Activated T-helper 1 cell treated with anti-CD3 and anti-CD28 coated beads, Interleukin-12 subunit alpha, Interleukin-12 subunit beta, Interleukin-2, Interleukin-4 antibody, amounts not matched to agents 30 ng/mL and 10 ng/mL and 1 ng/mL, durations not matched to agents 14 hours and 24 hours and 36 hours (primary cell): ENCODE results near the gene VDR. TPM values are rescaled to one million over a fixed set of nuclear protein-coding genes. Genes with fewer than 3 reads are reported as not detected.

Experiments used
- DNase-seq: peaks from one replicate; pipeline ENCODE4 v3.0.0; 2021; ENCODE audit warnings: low spot score
- H3K27ac Mint-ChIP-seq: one replicate; pipeline ENCODE4 v1.8.0; 2021; ENCODE audit warnings: mild to moderate bottlenecking, mixed read lengths
- H3K27me3 Mint-ChIP-seq: one replicate; pipeline ENCODE4 v1.8.0; 2022; ENCODE audit warnings: mild to moderate bottlenecking, moderate library complexity, mixed read lengths; ENCODE audit not compliant: insufficient read depth
- H3K36me3 Mint-ChIP-seq: one replicate; pipeline ENCODE4 v1.8.0; 2021; ENCODE audit warnings: low read depth, mixed read lengths
- H3K4me1 Mint-ChIP-seq: one replicate; pipeline ENCODE4 v1.8.0; 2021; ENCODE audit warnings: low read depth, mixed read lengths
- H3K4me3 Mint-ChIP-seq: one replicate; pipeline ENCODE4 v1.8.0; 2021; ENCODE audit warnings: mild to moderate bottlenecking, moderate library complexity, mixed read lengths
- H3K9me3 Mint-ChIP-seq: one replicate; pipeline ENCODE4 v1.8.0; 2021; ENCODE audit warnings: mixed read lengths
- intact Hi-C: fragments of 100-400 bp; cut with micrococcal nuclease; formaldehyde crosslinking; loops from one replicate; pipeline ENCODE4 v1.15.1; 2024
- total RNA-seq: library from RNA; stranded (reverse); gene quantifications from 2 replicates; pipeline ENCODE4 v1.2.3, GENCODE V29; 2022

VDR gene
- total RNA-seq, 1 donor from 2014 or later = 318 TPM

- Mint-ChIP-seq H3K27me3 (peaks cover 47% of the 10 kb centered on the region), H3K36me3 (no peaks in the 10 kb centered on the region), H3K4me1 (no peaks in the 10 kb centered on the region), H3K9me3 (peaks cover 4% of the 10 kb centered on the region), H3K27ac (no peak overlapping the region), H3K4me3 (no peak overlapping the region)
- intact Hi-C loops = no loop called here
- DNase-seq = no peak
These were observed 7.8 kb upstream of the VDR start for GRCh38 chr12:47912556-47912955.

DNA sequence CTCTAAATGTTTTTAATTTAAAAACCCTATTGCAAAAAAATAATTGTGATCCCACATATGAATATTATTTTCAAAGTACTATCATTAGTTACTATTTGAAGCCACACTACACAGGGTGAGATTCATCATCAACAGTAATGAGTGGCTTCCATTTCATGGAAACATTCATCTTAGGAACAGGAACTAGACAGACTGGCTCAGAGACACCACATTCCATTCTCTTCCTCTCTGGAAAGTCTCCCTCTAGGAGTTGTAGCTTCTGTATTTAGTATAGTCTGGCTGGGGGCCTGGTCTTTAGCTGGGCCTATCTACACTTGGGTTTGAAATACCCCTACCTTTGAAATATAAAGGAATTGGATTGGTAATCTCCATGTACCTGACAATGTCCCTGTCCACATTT is 6.2 kb upstream of the VDR start:
- Mint-ChIP-seq H3K27me3 (peaks cover 51% of the 10 kb centered on the region), H3K4me3 (no peak overlapping the region), H3K9me3 (peaks cover 4% of the 10 kb centered on the region), H3K4me1 (peaks cover 7% of the 10 kb centered on the region), H3K36me3 (peaks cover 2% of the 10 kb centered on the region), H3K27ac (no peak overlapping the region)
- no peak for DNase-seq
- intact Hi-C loops = no loop called here

- Mint-ChIP-seq H3K4me3 (no peak overlapping the region), H3K36me3 (peaks cover 3% of the 10 kb centered on the region), H3K4me1 (peaks cover 12% of the 10 kb centered on the region), H3K27ac (no peak overlapping the region), H3K9me3 (peaks cover 4% of the 10 kb centered on the region), H3K27me3 (peaks cover 51% of the 10 kb centered on the region)
- DNase-seq = no peak
- intact Hi-C loops = no loop called here
These were observed 5.7 kb upstream of the VDR start for GRCh38 chr12:47910486-47910885.

DNA sequence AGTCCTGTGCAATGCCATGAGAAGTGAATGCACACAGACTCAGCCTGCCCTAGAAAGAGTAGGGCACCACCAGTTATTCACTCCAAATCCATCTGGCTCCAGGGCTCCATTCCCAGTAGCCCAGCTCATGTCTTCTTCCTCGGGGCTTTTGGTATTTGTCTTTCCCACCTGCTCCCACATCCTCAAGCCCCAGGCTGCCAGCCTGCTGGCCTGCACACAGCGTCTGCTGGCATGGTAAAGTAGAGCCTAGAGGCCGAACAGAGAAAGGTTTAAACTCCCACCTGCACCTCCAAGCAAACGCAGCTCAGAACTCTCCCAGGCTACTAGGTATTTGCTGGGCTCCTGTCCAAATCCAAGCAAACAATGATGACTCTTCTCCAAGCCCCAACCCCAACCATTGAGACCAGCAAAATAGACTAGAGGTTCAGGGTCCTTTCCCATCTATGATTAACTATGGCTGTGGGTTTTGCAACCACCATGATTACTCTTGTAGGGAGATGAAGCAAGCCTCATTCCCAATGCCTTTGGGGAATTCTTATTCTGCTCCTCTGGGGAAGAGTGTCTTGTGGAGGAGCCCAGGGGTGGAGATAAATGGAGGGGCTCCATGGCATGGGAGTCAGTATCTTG is 5.2 kb upstream of the VDR start:
- peaks cover 3% of the 10 kb centered on the region for H3K36me3 Mint-ChIP-seq
- H3K27ac Mint-ChIP-seq = no peak overlapping the region
- H3K4me1 Mint-ChIP-seq = peaks cover 12% of the 10 kb centered on the region
- intact Hi-C loops = no loop called here
- DNase-seq = no peak
- peaks cover 4% of the 10 kb centered on the region for H3K9me3 Mint-ChIP-seq
- no peak overlapping the region for H3K4me3 Mint-ChIP-seq
- H3K27me3 Mint-ChIP-seq = peaks cover 49% of the 10 kb centered on the region

DNA sequence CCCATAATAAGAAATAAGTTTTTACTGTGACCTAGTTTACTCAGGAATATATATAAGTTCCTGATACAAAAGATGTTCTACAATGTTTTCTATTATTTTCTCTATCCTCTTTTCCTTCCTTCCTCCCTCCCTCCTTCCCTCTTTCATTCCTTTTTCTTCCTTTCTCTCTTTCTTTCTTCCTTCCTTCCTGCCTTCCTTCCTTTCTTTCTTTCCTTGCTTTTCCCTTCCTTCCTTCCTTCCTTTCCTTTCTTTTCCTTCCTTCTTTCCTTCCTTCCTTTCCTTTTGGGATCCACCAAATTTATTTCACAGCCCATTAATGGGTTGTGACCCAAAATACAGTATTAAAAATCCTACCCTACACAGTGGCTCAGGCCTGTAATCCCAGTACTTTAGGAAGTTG is 3.9 kb upstream of the VDR start:
- intact Hi-C loops = no loop called here
- no peak for DNase-seq
- Mint-ChIP-seq H3K27ac (no peak overlapping the region), H3K36me3 (peaks cover 6% of the 10 kb centered on the region), H3K9me3 (no peaks in the 10 kb centered on the region), H3K27me3 (peaks cover 44% of the 10 kb centered on the region), H3K4me1 (peaks cover 14% of the 10 kb centered on the region), H3K4me3 (no peak overlapping the region)

DNA sequence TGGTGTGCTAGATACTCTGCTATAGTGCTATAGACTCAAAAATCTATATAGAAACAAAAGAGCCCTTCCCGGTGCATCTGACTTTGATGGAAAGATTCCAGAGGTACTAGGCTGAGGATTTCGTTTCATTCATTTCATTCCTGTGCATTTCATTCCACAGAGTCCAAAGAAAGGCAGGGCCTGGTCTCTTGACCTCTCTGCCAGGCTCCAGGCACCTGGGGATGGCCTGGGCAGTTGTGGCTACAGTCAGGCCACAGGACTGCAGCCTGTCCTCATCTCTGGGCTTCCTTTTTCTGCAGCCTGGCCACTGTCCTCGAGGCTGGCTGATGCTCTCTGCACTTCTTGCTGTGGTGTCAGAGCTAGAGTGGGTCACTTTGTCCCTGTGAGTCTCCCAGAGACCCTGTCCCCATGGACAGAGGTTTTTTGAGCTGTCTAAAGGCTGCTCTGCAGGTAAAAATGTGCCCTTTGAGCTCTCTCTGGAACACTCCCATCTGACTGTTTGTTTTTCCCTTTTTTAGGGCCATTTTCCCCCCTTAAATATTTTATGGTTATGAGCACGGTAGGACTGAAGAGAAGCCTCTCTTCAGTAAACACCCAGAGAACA is 3.2 kb upstream of the VDR start:
- intact Hi-C loops = no loop called here
- no peak overlapping the region for H3K4me3 Mint-ChIP-seq

DNA sequence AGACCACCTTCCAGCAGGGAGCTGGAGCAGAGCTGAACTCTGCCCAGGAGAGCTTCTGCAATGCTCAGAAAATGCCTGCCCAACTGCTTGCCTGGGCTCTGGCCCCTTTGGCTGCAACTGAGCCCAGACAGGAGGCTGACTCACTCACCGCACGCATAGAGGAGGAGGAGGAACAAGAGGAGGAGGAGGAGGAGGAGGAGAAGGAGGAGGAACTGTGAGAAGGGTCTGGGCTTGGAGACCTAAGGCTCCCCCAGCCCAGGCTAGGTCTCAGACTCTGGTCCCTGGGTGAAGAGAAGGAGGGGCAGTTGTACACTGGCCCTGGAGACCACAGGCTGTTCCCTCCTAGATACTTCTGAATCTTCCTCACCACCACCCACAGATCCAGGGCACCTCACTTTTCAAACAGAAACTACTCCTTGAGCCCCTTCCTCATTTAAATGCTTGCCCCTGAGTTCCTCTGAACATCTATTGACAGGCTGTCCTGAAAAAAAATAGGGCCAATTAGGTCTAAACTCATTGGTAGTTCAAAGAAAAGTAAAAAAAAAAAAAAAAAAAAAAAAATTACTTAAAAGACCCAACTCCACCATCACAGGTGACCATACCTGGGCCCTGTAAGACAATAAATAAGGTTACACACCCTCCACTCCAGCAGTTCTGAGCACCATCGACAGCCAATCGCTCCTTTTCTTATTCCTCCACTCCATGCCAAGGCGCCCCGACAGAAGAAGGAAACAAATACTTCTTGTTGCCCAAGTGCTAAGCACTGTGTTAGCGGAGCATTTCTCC is 674 bp downstream of the VDR start:
- peaks cover 44% of the 10 kb centered on the region for H3K36me3 Mint-ChIP-seq
- peaks cover 31% of the 10 kb centered on the region for H3K27me3 Mint-ChIP-seq
- H3K27ac Mint-ChIP-seq = peak overlapping the region; percentile 99
- H3K4me1 Mint-ChIP-seq = peaks cover 60% of the 10 kb centered on the region
- no peaks in the 10 kb centered on the region for H3K9me3 Mint-ChIP-seq
- H3K4me3 Mint-ChIP-seq = peak overlapping the region; percentile 100
- intact Hi-C loops = loop anchor here (1.0 to 5.0 kb wide), 10 partner anchors 15 to 261 kb away; partner anchors contain the start of genes PFKM, RPAP3 and SENP1
- peak; percentile 64 for DNase-seq

More for the DNA sequence above, 3.2 kb upstream of the VDR start:
- Mint-ChIP-seq H3K9me3 (no peaks in the 10 kb centered on the region), H3K27me3 (peaks cover 44% of the 10 kb centered on the region), H3K36me3 (peaks cover 14% of the 10 kb centered on the region), H3K4me1 (peaks cover 22% of the 10 kb centered on the region), H3K27ac (no peak overlapping the region)
- DNase-seq = no peak

DNA sequence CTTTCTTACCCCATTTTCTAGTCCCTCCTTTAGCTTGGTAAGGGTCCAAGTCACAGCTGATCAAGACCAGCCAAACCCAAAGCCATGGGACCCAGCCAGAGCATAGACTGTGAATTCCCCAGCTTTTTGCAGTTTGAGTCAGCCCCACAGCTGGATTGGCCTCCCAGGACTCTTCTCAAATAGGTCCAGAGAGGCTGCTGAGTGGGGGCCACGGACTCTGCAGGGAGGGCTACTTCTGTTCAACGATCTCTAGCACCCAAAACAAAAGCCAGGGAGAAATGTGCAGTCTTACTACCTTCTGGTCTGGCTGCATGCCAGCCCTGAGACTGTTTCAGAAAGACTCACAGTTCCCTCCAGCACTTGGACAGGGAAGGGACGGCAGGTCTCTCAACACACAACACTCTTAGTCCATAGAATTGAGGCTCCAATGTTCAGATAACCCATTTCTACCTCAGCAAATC is 1.6 kb downstream of the VDR start:
- intact Hi-C loops = loop anchor here (5.0 kb wide), 1 partner anchor 196 kb away; the partner anchor contains the start of gene RPAP3
- Mint-ChIP-seq H3K4me3 (peak overlapping the region; percentile 100), H3K4me1 (peaks cover 68% of the 10 kb centered on the region), H3K27me3 (peaks cover 24% of the 10 kb centered on the region), H3K36me3 (peaks cover 52% of the 10 kb centered on the region), H3K9me3 (no peaks in the 10 kb centered on the region), H3K27ac (peak overlapping the region; percentile 99)
- DNase-seq = no peak

DNA sequence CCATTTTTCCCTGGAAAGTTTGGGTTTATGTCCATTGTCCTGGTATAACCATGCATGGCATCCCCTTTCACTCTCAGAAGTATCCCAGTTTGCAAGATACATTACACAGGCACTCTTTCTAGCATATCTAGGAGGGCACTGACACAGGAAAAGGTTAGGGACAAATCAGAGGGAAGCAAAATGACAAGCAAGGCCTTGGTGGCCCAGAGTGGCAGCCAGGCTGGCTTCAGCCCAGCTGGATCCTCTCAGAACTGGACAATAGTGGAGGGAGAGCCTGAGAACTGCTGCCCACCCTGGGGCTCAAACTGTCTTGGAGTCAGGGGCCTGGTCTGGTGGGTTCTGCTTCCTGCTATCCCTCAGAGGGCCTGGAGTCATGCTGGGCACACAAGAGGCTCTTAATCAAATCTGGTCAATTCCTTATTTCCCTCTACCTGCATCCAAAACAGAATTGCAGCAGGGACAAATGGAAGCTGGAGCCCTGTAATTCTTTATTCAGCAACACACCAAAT is 2.6 kb downstream of the VDR start:
- Mint-ChIP-seq H3K36me3 (peaks cover 61% of the 10 kb centered on the region), H3K4me3 (peak overlapping the region; percentile 100), H3K27ac (peak overlapping the region; percentile 99), H3K9me3 (no peaks in the 10 kb centered on the region), H3K27me3 (peaks cover 16% of the 10 kb centered on the region), H3K4me1 (peaks cover 78% of the 10 kb centered on the region)
- intact Hi-C loops = loop anchor here (5.0 kb wide), 1 partner anchor 195 kb away; the partner anchor contains the start of gene RPAP3
- DNase-seq = no peak

DNA sequence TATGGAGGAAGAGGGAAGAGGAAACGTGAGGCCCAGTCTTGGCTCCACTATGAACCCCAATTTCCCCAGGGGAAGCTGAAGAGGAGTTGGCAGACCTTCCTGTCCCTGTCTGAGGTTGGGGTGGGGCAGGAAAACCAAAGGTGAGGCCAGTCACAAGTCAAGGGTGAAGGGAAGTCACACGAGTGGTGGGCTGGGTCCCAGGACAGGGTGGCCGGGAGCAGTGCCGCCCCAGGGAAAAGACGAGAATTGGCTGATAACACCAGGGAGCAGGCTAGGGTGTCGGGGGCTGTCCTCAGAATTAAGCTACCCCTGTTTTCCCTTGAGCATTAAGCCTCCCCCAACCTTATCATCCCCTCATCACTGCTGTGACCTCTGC is 3.1 kb downstream of the VDR start:
- H3K27me3 Mint-ChIP-seq = peaks cover 11% of the 10 kb centered on the region
- H3K4me3 Mint-ChIP-seq = peak overlapping the region; percentile 100
- peak overlapping the region; percentile 99 for H3K27ac Mint-ChIP-seq
- peaks cover 65% of the 10 kb centered on the region for H3K36me3 Mint-ChIP-seq
- peaks cover 83% of the 10 kb centered on the region for H3K4me1 Mint-ChIP-seq
- no peaks in the 10 kb centered on the region for H3K9me3 Mint-ChIP-seq
- DNase-seq = no peak
- intact Hi-C loops = loop anchor here (5.0 kb wide), 1 partner anchor 194 kb away; the partner anchor contains the start of gene RPAP3

DNA sequence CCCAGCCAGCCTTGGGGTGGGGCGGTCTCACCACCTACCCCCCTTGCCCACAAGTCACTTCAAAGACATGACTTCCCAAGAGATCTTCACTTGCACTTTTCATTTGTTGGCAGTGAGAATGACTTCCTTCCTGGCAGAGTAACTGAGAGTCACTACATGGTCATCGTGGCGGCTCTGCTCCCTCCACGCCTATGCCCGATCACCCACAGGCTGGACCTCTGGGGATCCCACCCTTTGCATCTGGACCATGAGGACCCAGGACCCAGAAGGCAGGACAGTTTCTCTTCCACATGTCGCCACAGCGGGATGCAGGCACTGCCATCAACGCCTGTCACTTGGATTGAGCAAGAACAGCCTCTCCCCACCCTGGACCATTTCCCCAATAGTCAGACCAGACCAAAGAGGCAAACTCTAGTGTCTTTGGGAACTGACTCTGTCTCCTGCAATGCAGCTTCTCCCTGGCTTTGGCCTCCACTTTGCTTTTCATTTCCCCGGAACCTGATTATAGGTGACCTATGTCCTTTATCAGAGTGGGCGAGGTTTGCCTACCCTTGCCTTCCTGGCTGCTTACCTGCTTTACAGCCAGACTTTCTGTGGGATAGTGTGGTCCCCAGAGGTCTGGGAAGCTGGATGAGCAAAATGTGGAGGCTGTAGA is 3.6 kb downstream of the VDR start:
- peaks cover 83% of the 10 kb centered on the region for H3K4me1 Mint-ChIP-seq
- DNase-seq = no peak
- no peaks in the 10 kb centered on the region for H3K9me3 Mint-ChIP-seq
- H3K4me3 Mint-ChIP-seq = peak overlapping the region; percentile 100
- H3K27me3 Mint-ChIP-seq = peaks cover 6% of the 10 kb centered on the region
- intact Hi-C loops = loop anchor here (5.0 kb wide), 1 partner anchor 194 kb away; the partner anchor contains the start of gene RPAP3
- H3K27ac Mint-ChIP-seq = peak overlapping the region; percentile 65
- H3K36me3 Mint-ChIP-seq = peaks cover 68% of the 10 kb centered on the region
